Neural cell (in vitro differentiated cells): ENCODE data around the gene MCC. TPM values are rescaled to one million over a fixed set of nuclear protein-coding genes. Genes with fewer than 3 reads are reported as not detected.
A peak's percentile ranks its signal among the peaks of the same experiment; 100 is the strongest.

Experiments
- H2AFZ ChIP-seq: fragments of 200-600, 300-800 bp; sonication (generic), shearing (Covaris generic); 2 replicates; pipeline ENCODE4 v1.6.0; 2014; ENCODE audit warnings: low read depth, mild to moderate bottlenecking, antibody characterized with exemption, low read length, moderate library complexity
- H3F3A ChIP-seq: fragments of 200-600 bp; shearing (Covaris generic); 2 replicates; pipeline ENCODE4 v1.6.1; 2016; ENCODE audit warnings: mild to moderate bottlenecking, moderate library complexity, mixed read lengths, antibody characterized with exemption, low read length; ENCODE audit not compliant: insufficient read depth, poor library complexity, severe bottlenecking
- H3K27ac ChIP-seq: fragments of 200-600, 300-800 bp; sonication (generic), shearing (Covaris generic); 2 replicates; pipeline ENCODE4 v1.5.1; 2014; ENCODE audit warnings: mild to moderate bottlenecking, low read length, moderate library complexity
- H3K27me3 ChIP-seq: fragments of 300-800, 200-600 bp; sonication (generic), shearing (Covaris generic); 2 replicates; pipeline ENCODE4 v1.6.0; 2014; ENCODE audit warnings: mild to moderate bottlenecking, low read depth, low read length, moderate library complexity; ENCODE audit not compliant: insufficient read depth
- H3K36me3 ChIP-seq: fragments of 300-800, 200-600 bp; sonication (generic), shearing (Covaris generic); 2 replicates; pipeline ENCODE4 v1.5.1; 2014; ENCODE audit warnings: mild to moderate bottlenecking, antibody characterized with exemption, low read length, moderate library complexity; ENCODE audit not compliant: insufficient read depth
- H3K4me2 ChIP-seq: fragments of 300-800, 200-600 bp; sonication (generic), shearing (Covaris generic); 2 replicates; pipeline ENCODE4 v1.6.0; 2014; ENCODE audit warnings: mild to moderate bottlenecking, low read length
- H3K4me3 ChIP-seq: fragments of 300-800, 200-600 bp; sonication (generic), shearing (Covaris generic); 2 replicates; pipeline ENCODE4 v1.5.1; 2014; ENCODE audit warnings: mild to moderate bottlenecking, low read length, moderate library complexity
- H3K79me2 ChIP-seq: fragments of 200-600 bp; shearing (Covaris generic); replicated peaks from 2 replicates; pipeline ENCODE4 v1.6.0; 2014; ENCODE audit warnings: mild to moderate bottlenecking, low read length, moderate library complexity; ENCODE audit not compliant: insufficient read depth
- H3K9ac ChIP-seq: fragments of 300-800, 200-600 bp; sonication (generic), shearing (Covaris generic); 2 replicates; pipeline ENCODE4 v1.6.1; 2016; ENCODE audit warnings: mild to moderate bottlenecking, low read length, mixed read lengths
- H3K9me2 ChIP-seq: fragments of 200-600 bp; shearing (Covaris generic); 2 replicates; pipeline ENCODE4 v1.6.1; 2016; ENCODE audit warnings: mild to moderate bottlenecking, low read length, mixed read lengths; ENCODE audit not compliant: insufficient read depth
- H3K9me3 ChIP-seq: fragments of 200-600, 300-800 bp; sonication (generic), shearing (Covaris generic); 2 replicates; pipeline ENCODE4 v1.6.1; 2016; ENCODE audit warnings: mild to moderate bottlenecking, mixed run types, low read length, moderate library complexity, mixed read lengths
- H4K20me1 ChIP-seq: fragments of 200-600 bp; shearing (Covaris generic); 2 replicates; pipeline ENCODE4 v1.6.1; 2016; ENCODE audit warnings: mild to moderate bottlenecking, mixed run types; ENCODE audit not compliant: insufficient read depth
- CTCF ChIP-seq: fragments of 450-650 bp; IDR thresholded peaks from 2 replicates; pipeline ENCODE4 v1.5.1; 2014; ENCODE audit warnings: antibody characterized with exemption, mild to moderate bottlenecking, moderate library complexity; ENCODE audit not compliant: poor library complexity, severe bottlenecking
- EP300 ChIP-seq: fragments of 450-650 bp; conservative IDR thresholded peaks from 2 replicates; pipeline ENCODE4 v1.6.1; 2014; ENCODE audit warnings: antibody characterized with exemption, mild to moderate bottlenecking, moderate library complexity; ENCODE audit not compliant: poor library complexity, severe bottlenecking
- EZH2 ChIP-seq: fragments of 200-600, 300-800 bp; shearing (Covaris generic), sonication (generic); IDR thresholded peaks from 2 replicates; pipeline ENCODE4 v1.6.1; 2014; ENCODE audit warnings: antibody characterized with exemption, low read length, borderline replicate concordance, mild to moderate bottlenecking; ENCODE audit not compliant: insufficient read depth, poor library complexity, severe bottlenecking
- MXI1 ChIP-seq: fragments of 450-650 bp; conservative IDR thresholded peaks from 2 replicates; pipeline ENCODE4 v1.6.1; 2014; ENCODE audit warnings: antibody characterized with exemption, mild to moderate bottlenecking; ENCODE audit not compliant: poor library complexity, severe bottlenecking
- RAD21 ChIP-seq: fragments of 450-650 bp; conservative IDR thresholded peaks from 2 replicates; pipeline ENCODE4 v1.6.1; 2014; ENCODE audit warnings: antibody characterized with exemption, mild to moderate bottlenecking, moderate library complexity
- REST ChIP-seq: IDR thresholded peaks from 2 replicates; pipeline ENCODE4 v1.6.1; 2012; ENCODE audit warnings: borderline replicate concordance
- TAF1 ChIP-seq: IDR thresholded peaks from 2 replicates; pipeline ENCODE4 v1.6.1; 2012; ENCODE audit warnings: low read depth
- polyA plus RNA-seq: library from polyadenylated mRNA; depleted of rRNA; stranded (reverse); fragments of >200 nt; gene quantifications from 2 replicates; pipeline ENCODE4 v1.2.3, GENCODE V29; 2014

The MCC gene
- polyA plus RNA-seq, 1 donor from 2014 or later, result 2.2 TPM

- Histone ChIP-seq H4K20me1 (no peaks in the 10 kb centered on the region), H3K36me3 (no peaks in the 10 kb centered on the region), H3K79me2 (no peaks in the 10 kb centered on the region), H3K27ac (peak overlapping the region; percentile 56), H3K4me3 (peak overlapping the region; percentile 13), H3K9me2 (no peaks in the 10 kb centered on the region), H3K27me3 (no peaks in the 10 kb centered on the region), H3K9ac (no peak overlapping the region), H3K9me3 (no peaks in the 10 kb centered on the region), H2AFZ (no peak overlapping the region), H3F3A (no peaks in the 10 kb centered on the region), H3K4me2 (no peak overlapping the region)
- TF ChIP-seq EZH2 (no peak), MXI1 (no peak), EP300 (peak; percentile 63), RAD21 (no peak), REST (peak; percentile 95)
These were observed 336.4 kb downstream of the MCC start for GRCh38 chr5:113151641-113152379.

- no peak overlapping the region for H3K4me3 ChIP-seq
- H3K27ac ChIP-seq, result peak overlapping the region; percentile 56
- no peaks in the 10 kb centered on the region for H3K36me3 ChIP-seq
- H3K27me3 ChIP-seq, result no peaks in the 10 kb centered on the region
- H3K9ac ChIP-seq, result no peak overlapping the region
- no peak overlapping the region for H3K4me2 ChIP-seq
- no peaks in the 10 kb centered on the region for H3K79me2 ChIP-seq
- TF ChIP-seq EZH2 (no peak), MXI1 (no peak), EP300 (no peak), TAF1 (no peak), CTCF (no peak)
- H2AFZ ChIP-seq, result no peak overlapping the region
- H3K9me3 ChIP-seq, result no peaks in the 10 kb centered on the region
- no peaks in the 10 kb centered on the region for H3K9me2 ChIP-seq
- H3F3A ChIP-seq, result no peaks in the 10 kb centered on the region
- H4K20me1 ChIP-seq, result no peaks in the 10 kb centered on the region
These were observed 337.4 kb downstream of the MCC start for GRCh38 chr5:113150821-113151220.
